HG03558 (cell line): ENCODE measurements around the gene PSMB3.
A peak's percentile ranks its signal among the peaks of the same experiment; 100 is the strongest.

Source experiments
- ATAC-seq: cut with Tn5 transposase; IDR thresholded peaks from one replicate; pipeline ENCODE4 v1.9.1; 2021; ENCODE audit warnings: moderate number of reproducible peaks; ENCODE audit not compliant: unreplicated experiment; ENCODE audit errors: extremely low read depth

The PSMB3 gene

GRCh38 chr17:38747463-38748148 lies 4.9 kb upstream of the PSMB3 start:
- no peak for ATAC-seq

- ATAC-seq = no peak
Measured at GRCh38 chr17:38748149-38748891, 4.2 kb upstream of the PSMB3 start, which contains the start of gene PCGF2. TSS of gene PCGF2 (minus strand) at chr17:38748336. CDS start at chr17:38740402, 7,934 bp downstream.

- ATAC-seq = no peak
Measured at GRCh38 chr17:38748892-38749222, 3.7 kb upstream of the PSMB3 start.

- no peak for ATAC-seq
Measured at GRCh38 chr17:38749223-38750043, 3.1 kb upstream of the PSMB3 start.

- ATAC-seq = no peak
Measured at GRCh38 chr17:38750044-38750311, 2.6 kb upstream of the PSMB3 start.

- ATAC-seq = no peak
Measured at GRCh38 chr17:38750312-38751121, 2.0 kb upstream of the PSMB3 start.

GRCh38 chr17:38751144-38751807 lies 1.3 kb upstream of the PSMB3 start:
- ATAC-seq = no peak

- peak; percentile 10 for ATAC-seq
Measured at GRCh38 chr17:38751808-38752307, 683 bp upstream of the PSMB3 start.

GRCh38 chr17:38753071-38753506 lies 548 bp downstream of the PSMB3 start:
- ATAC-seq = no peak

GRCh38 chr17:38761612-38762011 lies 9.1 kb downstream of the PSMB3 start:
- no peak for ATAC-seq

GRCh38 chr17:38762231-38762630 lies 9.7 kb downstream of the PSMB3 start:
- no peak for ATAC-seq

- no peak for ATAC-seq
Measured at GRCh38 chr17:38766341-38766740, 13.8 kb downstream of the PSMB3 start.

- no peak for ATAC-seq
Measured at GRCh38 chr17:38768417-38768816, 15.9 kb downstream of the PSMB3 start.

GRCh38 chr17:38773258-38773657 lies 20.7 kb downstream of the PSMB3 start:
- no peak for ATAC-seq

GRCh38 chr17:38777641-38778250 lies 25.2 kb downstream of the PSMB3 start:
- ATAC-seq = no peak

GRCh38 chr17:38779965-38780752 lies 27.6 kb downstream of the PSMB3 start:
- ATAC-seq = no peak

GRCh38 chr17:38783227-38783626 lies 30.7 kb downstream of the PSMB3 start:
- ATAC-seq = no peak

- ATAC-seq = no peak
Measured at GRCh38 chr17:38786372-38786771, 33.8 kb downstream of the PSMB3 start.
